Mammary epithelial cell (primary cell): ENCODE data around the gene FBXL17.

Source experiments
- CTCF ChIP-seq, 2 donors: IDR thresholded peaks in 1 of 2; conservative IDR thresholded peaks in 1 of 2; 2 replicates each; pipeline ENCODE4 v1.5.1; 2011 to 2012; ENCODE audit warnings: inconsistent platforms in 2 of 2, low read length in 2 of 2, mild to moderate bottlenecking in 2 of 2, control low read depth in 1 of 2, low read depth in 1 of 2; ENCODE audit not compliant: insufficient read depth in 1 of 2; ENCODE audit errors: extremely low read depth in 1 of 2
- EZH2 ChIP-seq: IDR thresholded peaks from 2 replicates; pipeline ENCODE4 v1.6.1; 2012; ENCODE audit warnings: low read length, inconsistent platforms, borderline replicate concordance

- TF ChIP-seq CTCF (conservative IDR thresholded peaks at IDR 0.05 in 1 of 2, IDR thresholded peaks at IDR 0.05 in 1 of 2; ENCODE audit: extremely low read depth in 1 of 2, insufficient read depth in 1 of 2, low read depth in 1 of 2, low read length in 2 of 2) (no peak), EZH2 (no peak)
These were observed 532.8 kb downstream of the FBXL17 start for GRCh38 chr5:107849118-107849517.
